Endothelial cell of umbilical vein (primary cell): ENCODE measurements around the gene ATF7IP. TPM values are rescaled to one million over a fixed set of nuclear protein-coding genes. Genes with fewer than 3 reads are reported as not detected.
A peak's percentile ranks its signal among the peaks of the same experiment; 100 is the strongest.

ENCODE experiments used
- BruUV-seq: library from RNA; stranded (reverse); fragments of 400-500 nt; replicated peaks from 2 replicates; lab custom pipeline; 2021; lab: Mats Ljungman, UMichigan
- CTCF ChIA-PET: fragments of 300-600, 350-600 bp; sonication (Branson Sonifier 250); formaldehyde crosslinking; loops from one replicate; lab custom pipeline; 2021; ENCODE audit warnings: antibody characterized with exemption, inconsistent platforms; lab: Charles Lee
- POLR2A ChIA-PET: fragments of 300-600, 350-600 bp; sonication (Branson Sonifier 250); formaldehyde crosslinking; loops from one replicate; lab custom pipeline; 2021; ENCODE audit warnings: antibody characterized with exemption, inconsistent platforms; lab: Charles Lee
- DNase-seq: peaks from one replicate; pipeline ENCODE4 v3.0.0-alpha.2; 2011; ENCODE audit warnings: low read depth, low spot score
- FAIRE-seq: peaks from 2 replicates; lab custom pipeline; 2011; peaks lifted over from hg19 to GRCh38; lab: Jason Lieb, UNC
- H2AFZ ChIP-seq: 2 replicates; pipeline ENCODE4 v1.6.0; 2012; ENCODE audit warnings: low read depth, low read length, control low read depth, inconsistent platforms
- H3K27ac ChIP-seq: 2 replicates; pipeline ENCODE4 v1.5.1; 2011; ENCODE audit warnings: low read depth, mild to moderate bottlenecking, control low read depth, low read length, moderate library complexity; ENCODE audit not compliant: insufficient read depth
- H3K27me3 ChIP-seq, 2 experiments: 2 replicates each; pipeline versions ENCODE4 v1.6.0 to v1.6.1; 2011; ENCODE audit warnings: low read length in 2 of 2, mixed read lengths in 1 of 2; ENCODE audit not compliant: control insufficient read depth in 2 of 2, insufficient read depth in 2 of 2
- H3K36me3 ChIP-seq, 2 experiments: 2 replicates in 1 of 2; 3 replicates in 1 of 2; pipeline ENCODE4 v1.5.1; 2011; ENCODE audit warnings: low read length in 2 of 2, mild to moderate bottlenecking in 1 of 2, moderate library complexity in 1 of 2; ENCODE audit not compliant: control insufficient read depth in 2 of 2, insufficient read depth in 2 of 2; ENCODE audit errors: extremely low read depth in 1 of 2
- H3K4me1 ChIP-seq: 3 replicates; pipeline ENCODE4 v1.5.1; 2011; ENCODE audit warnings: mild to moderate bottlenecking, low read length; ENCODE audit not compliant: control insufficient read depth, insufficient read depth; ENCODE audit errors: extremely low read depth
- H3K4me2 ChIP-seq: 2 replicates; pipeline ENCODE4 v1.6.1; 2011; ENCODE audit warnings: low read length, control low read depth, mixed read lengths; ENCODE audit not compliant: insufficient read depth
- H3K4me3 ChIP-seq, 3 experiments: fragments of 200-600 bp in 1 of 3; sonication (generic), shearing (Covaris generic) in 1 of 3; replicated peaks in 1 of 3; 2 replicates each; pipeline ENCODE4 v1.5.1; 2011 to 2016; ENCODE audit warnings: control low read depth in 3 of 3, low read length in 3 of 3, mild to moderate bottlenecking in 2 of 3, inconsistent platforms in 1 of 3, low read depth in 1 of 3, moderate library complexity in 1 of 3; ENCODE audit not compliant: insufficient read depth in 1 of 3
- H3K79me2 ChIP-seq: 2 replicates; pipeline ENCODE4 v1.6.0; 2012; ENCODE audit warnings: low read length, inconsistent platforms; ENCODE audit not compliant: control insufficient read depth, insufficient read depth
- H3K9ac ChIP-seq: replicated peaks from 2 replicates; pipeline ENCODE3; 2011; ENCODE audit warnings: low read length, control low read depth; ENCODE audit not compliant: insufficient read depth; ENCODE audit errors: extremely low read depth
- H3K9me1 ChIP-seq: replicated peaks from 3 replicates; pipeline ENCODE4 v1.6.0; 2011; ENCODE audit warnings: mild to moderate bottlenecking, low read length; ENCODE audit not compliant: control insufficient read depth, insufficient read depth; ENCODE audit errors: extremely low read depth
- H3K9me3 ChIP-seq: replicated peaks from 2 replicates; pipeline ENCODE4 v1.5.1; 2012; ENCODE audit warnings: low read length, inconsistent platforms; ENCODE audit not compliant: control insufficient read depth, insufficient read depth
- H4K20me1 ChIP-seq: replicated peaks from 2 replicates; pipeline ENCODE3; 2011; ENCODE audit warnings: mild to moderate bottlenecking, low read length; ENCODE audit not compliant: control insufficient read depth, insufficient read depth; ENCODE audit errors: extremely low read depth
- EZH2 ChIP-seq: IDR thresholded peaks from 2 replicates; pipeline ENCODE4 v1.6.1; 2012; ENCODE audit warnings: borderline replicate concordance, low read depth, mild to moderate bottlenecking, moderate library complexity, low read length, inconsistent platforms; ENCODE audit not compliant: severe bottlenecking
- FOS ChIP-seq: IDR thresholded peaks from 2 replicates; pipeline ENCODE4 v1.6.1; 2011; ENCODE audit warnings: mild to moderate bottlenecking, low read length, moderate library complexity, borderline replicate concordance; ENCODE audit not compliant: insufficient read depth
- GATA2 ChIP-seq: IDR thresholded peaks from 2 replicates; pipeline ENCODE4 v1.7.0; 2011; ENCODE audit warnings: low read depth, mild to moderate bottlenecking, moderate library complexity, mixed read lengths, low read length; ENCODE audit not compliant: insufficient read length, insufficient read depth
- JUN ChIP-seq: IDR thresholded peaks from 2 replicates; pipeline ENCODE4 v1.6.1; 2011; ENCODE audit warnings: borderline replicate concordance, low read depth; ENCODE audit not compliant: insufficient read length, insufficient read depth
- MYC ChIP-seq: IDR thresholded peaks from one replicate; pipeline ENCODE4 v1.6.1; 2011; ENCODE audit warnings: mild to moderate bottlenecking, low read depth, low read length
- POLR2A ChIP-seq: IDR thresholded peaks from 2 replicates; pipeline ENCODE4 v1.6.1; 2012; ENCODE audit warnings: low read depth, mild to moderate bottlenecking, control low read depth, low read length
- POLR2AphosphoS5 ChIP-seq: IDR thresholded peaks from 2 replicates; pipeline ENCODE4 v1.6.1; 2012; ENCODE audit warnings: low read depth, mild to moderate bottlenecking, control low read depth, low read length, moderate library complexity; ENCODE audit not compliant: insufficient read depth
- dilution Hi-C: fragments of 300-500 bp; cut with MboI; formaldehyde crosslinking; loops from one replicate; pipeline ENCODE4 v1.15.0; 2019; ENCODE audit warnings: low sequenced_read_pairs; ENCODE audit not compliant: extremely low pct_ligation_motif_present
- intact Hi-C: fragments of 100-400 bp; cut with micrococcal nuclease; formaldehyde crosslinking; loops from one replicate; pipeline ENCODE4 v1.10.0; 2022
- polyA plus RNA-seq, 4 experiments: library from polyadenylated mRNA; depleted of rRNA in 3 of 4; stranded (reverse) in 3 of 4; unstranded in 1 of 4; fragments of >200 nt; gene quantifications; 2 replicates each; pipeline versions ENCODE4 v1.2.1 to v1.2.3, GENCODE V29; 2011 to 2012; ENCODE audit warnings: missing spikeins in 1 of 4
- total RNA-seq: library from RNA; stranded (reverse); gene quantifications from 2 replicates; pipeline ENCODE4 v1.2.3, GENCODE V29; 2021
- TF ChIP-seq, protein P1 (sequence below), 2 donors: IDR thresholded peaks; 1 replicate in 1 of 2; 2 replicates in 1 of 2; pipeline ENCODE4 v1.5.1; 2011; ENCODE audit warnings: low read length in 2 of 2, mild to moderate bottlenecking in 2 of 2, moderate library complexity in 2 of 2, control low read depth in 1 of 2, inconsistent platforms in 1 of 2, low read depth in 1 of 2; ENCODE audit not compliant: insufficient read depth in 1 of 2; ENCODE audit errors: extremely low read depth in 1 of 2
- TF ChIP-seq, protein P2 (sequence below): IDR thresholded peaks from 2 replicates; pipeline ENCODE4 v1.6.1; 2011; ENCODE audit not compliant: insufficient read depth, insufficient read length

The ATF7IP gene
- total and polyA plus RNA-seq, 2 donors (not counting 3 experiments of a cell fraction or from before 2014, with no cell fraction given), result 14.5 to 73.5 TPM

DNA sequence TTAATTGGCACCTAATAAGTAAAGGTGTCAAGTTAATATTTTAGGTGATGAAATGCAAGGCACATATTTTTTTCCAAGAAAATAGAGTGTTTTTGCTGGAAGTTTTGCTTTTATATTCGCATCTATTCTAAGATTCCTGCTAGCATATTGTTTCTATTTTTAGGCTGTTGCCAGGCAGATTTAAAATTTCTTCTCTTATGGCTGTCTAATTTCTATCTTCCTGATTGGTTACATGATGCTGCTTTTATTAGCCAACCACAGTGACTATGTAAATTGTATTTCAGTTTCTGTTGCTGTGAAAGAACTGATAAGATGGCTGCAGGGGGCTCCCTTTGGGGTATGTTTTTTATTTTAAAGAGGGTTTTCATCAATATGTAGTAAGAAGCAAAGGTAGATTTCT is 42.7 kb downstream of the ATF7IP start:
- TF ChIP-seq POLR2AphosphoS5, result no peak
- no peak for TF ChIP-seq MYC
- no peak for TF ChIP-seq GATA2
- TF ChIP-seq, protein P1, sequence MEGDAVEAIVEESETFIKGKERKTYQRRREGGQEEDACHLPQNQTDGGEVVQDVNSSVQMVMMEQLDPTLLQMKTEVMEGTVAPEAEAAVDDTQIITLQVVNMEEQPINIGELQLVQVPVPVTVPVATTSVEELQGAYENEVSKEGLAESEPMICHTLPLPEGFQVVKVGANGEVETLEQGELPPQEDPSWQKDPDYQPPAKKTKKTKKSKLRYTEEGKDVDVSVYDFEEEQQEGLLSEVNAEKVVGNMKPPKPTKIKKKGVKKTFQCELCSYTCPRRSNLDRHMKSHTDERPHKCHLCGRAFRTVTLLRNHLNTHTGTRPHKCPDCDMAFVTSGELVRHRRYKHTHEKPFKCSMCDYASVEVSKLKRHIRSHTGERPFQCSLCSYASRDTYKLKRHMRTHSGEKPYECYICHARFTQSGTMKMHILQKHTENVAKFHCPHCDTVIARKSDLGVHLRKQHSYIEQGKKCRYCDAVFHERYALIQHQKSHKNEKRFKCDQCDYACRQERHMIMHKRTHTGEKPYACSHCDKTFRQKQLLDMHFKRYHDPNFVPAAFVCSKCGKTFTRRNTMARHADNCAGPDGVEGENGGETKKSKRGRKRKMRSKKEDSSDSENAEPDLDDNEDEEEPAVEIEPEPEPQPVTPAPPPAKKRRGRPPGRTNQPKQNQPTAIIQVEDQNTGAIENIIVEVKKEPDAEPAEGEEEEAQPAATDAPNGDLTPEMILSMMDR (IDR thresholded peaks at IDR 0.05; ENCODE audit: extremely low read depth in 1 of 2, insufficient read depth in 1 of 2, low read depth in 1 of 2, low read length in 2 of 2), result no peak
- TF ChIP-seq EZH2, result no peak
- TF ChIP-seq FOS, result no peak
- TF ChIP-seq, protein P2, sequence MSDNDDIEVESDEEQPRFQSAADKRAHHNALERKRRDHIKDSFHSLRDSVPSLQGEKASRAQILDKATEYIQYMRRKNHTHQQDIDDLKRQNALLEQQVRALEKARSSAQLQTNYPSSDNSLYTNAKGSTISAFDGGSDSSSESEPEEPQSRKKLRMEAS, result no peak
- TF ChIP-seq JUN, result no peak
- TF ChIP-seq POLR2A, result no peak
- ChIA-PET CTCF (interaction anchor here (0.6 to 0.8 kb wide), 2 partner anchors 150 to 170 kb away, joined by 3 to 6 read pairs; no protein-coding TSS in a partner anchor), POLR2A (no interaction called here)
- BruUV-seq, result no TSS peak
- intact Hi-C loops (no loop called here), dilution Hi-C loops (no loop called here)
- DNase-seq, result peak; percentile 34
- Histone ChIP-seq H3K4me3 (no peak overlapping the region), H3K9me1 (no peaks in the 10 kb centered on the region), H3K9ac (no peak overlapping the region), H3K9me3 (no peaks in the 10 kb centered on the region), H3K27me3 (no peaks in the 10 kb centered on the region), H3K4me2 (no peak overlapping the region), H3K36me3 (no peaks in the 10 kb centered on the region), H3K27ac (no peak overlapping the region), H2AFZ (no peak overlapping the region), H4K20me1 (peaks cover 4% of the 10 kb centered on the region), H3K4me1 (peaks cover 10% of the 10 kb centered on the region), H3K79me2 (peaks cover 77% of the 10 kb centered on the region)
- no peak for FAIRE-seq
